ENCODE measurements around the gene BMP7.

GRCh38 chr20:57203204-57203603, 63.2 kb downstream of the BMP7 start:
- TF ChIP-seq POLR2A (IDR thresholded peaks at IDR 0.05; ENCODE audit: low read depth, low read length) (no peak), TAF1 (IDR thresholded peaks at IDR 0.05; ENCODE audit: low read depth, low read length) (no peak), POLR2AphosphoS5 (IDR thresholded peaks at IDR 0.05; ENCODE audit: low read depth, low read length) (no peak), SPI1 (IDR thresholded peaks at IDR 0.05; ENCODE audit: low read depth, low read length) (no peak), POU2F2 (IDR thresholded peaks at IDR 0.05; ENCODE audit: low read depth, low read length) (no peak)

Data from GM12891 (cell line).